GM18873 (cell line): Measurements from ENCODE around the gene KRTAP15-1.

Experiments used
- ATAC-seq: cut with Tn5 transposase; IDR thresholded peaks from one replicate; pipeline ENCODE4 v1.9.1; 2021; ENCODE audit warnings: mild to moderate bottlenecking, moderate library complexity, moderate number of reproducible peaks; ENCODE audit not compliant: unreplicated experiment, low FRiP score

KRTAP15-1 gene, protein sequence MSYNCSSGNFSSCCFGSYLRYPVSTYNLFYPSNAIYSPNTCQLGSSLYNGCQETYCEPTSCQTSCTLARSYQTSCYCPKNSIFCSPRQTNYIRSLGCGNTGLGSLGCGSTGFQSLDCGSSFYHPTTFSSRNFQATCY

DNA sequence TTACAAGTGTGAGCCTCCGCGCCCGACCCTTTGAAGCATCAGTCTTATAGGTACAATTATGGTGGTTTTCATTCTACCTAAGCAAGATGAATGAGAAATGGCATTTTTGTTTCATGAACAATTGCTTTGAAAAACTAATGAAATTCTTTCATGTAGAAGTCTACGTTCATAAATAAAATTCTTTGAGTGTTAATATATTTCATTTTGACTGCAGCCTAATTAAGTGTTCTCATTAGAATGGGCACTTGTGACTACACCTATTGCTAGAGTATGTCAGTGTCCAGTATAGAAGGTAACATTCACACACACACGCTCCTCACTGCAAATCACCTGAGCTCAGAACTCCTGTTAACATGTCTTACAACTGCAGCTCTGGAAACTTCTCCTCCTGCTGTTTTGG lies at the start of gene KRTAP15-1:
KRTAP15-1 (plus strand) TSS at position 301 of the 400 bp plus-strand sequence; CDS start at position 354, 53 bp downstream.
- no peak for ATAC-seq

DNA sequence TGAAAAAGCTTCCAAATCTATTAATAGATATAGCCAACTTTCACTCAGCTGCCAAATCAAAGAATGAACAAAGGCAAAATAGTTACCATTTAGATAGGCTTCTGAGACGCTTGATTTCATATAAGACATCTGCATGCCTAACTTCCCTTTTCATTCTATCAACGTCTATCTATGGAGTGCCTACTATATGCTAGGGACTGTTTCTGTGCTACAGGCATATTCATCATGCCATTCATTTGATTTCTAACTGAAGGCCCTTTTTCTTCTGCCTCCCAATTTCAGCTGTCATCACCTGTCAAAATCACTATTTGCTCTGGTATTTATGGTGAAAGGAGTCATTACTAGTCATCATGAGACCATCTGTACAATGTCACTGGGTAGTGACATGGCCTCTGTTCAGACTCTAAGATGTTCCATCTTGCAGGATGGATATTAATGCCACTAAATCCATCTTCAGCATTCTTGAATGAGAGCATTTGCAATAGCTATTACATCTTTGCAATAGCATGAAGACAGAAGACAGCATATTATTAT lies 48.5 kb upstream of the KRTAP15-1 start:
- no peak for ATAC-seq

DNA sequence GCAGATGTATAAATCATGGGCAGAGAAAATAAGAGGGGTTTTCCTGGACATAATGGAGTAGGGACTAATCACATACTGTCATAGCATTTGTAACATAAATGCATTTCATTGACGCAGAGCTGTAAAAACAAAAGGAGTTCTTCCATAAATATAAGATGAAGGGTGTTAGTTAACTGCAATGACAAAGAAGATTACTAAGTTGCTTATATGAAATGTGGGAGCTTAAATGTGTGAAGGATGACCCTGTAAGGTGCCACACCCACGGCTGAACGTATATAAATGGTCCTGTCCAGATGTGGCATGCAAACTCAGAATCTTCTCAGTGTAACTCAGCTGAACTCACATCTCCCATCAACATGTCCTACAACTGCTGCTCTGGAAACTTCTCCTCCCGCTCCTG lies 44.3 kb upstream of the KRTAP15-1 start, which contains the start of gene KRTAP13-1:
KRTAP13-1 (plus strand) TSS at position 301 of the 400 bp plus-strand sequence; CDS start at position 357, 56 bp downstream.
- no peak for ATAC-seq

DNA sequence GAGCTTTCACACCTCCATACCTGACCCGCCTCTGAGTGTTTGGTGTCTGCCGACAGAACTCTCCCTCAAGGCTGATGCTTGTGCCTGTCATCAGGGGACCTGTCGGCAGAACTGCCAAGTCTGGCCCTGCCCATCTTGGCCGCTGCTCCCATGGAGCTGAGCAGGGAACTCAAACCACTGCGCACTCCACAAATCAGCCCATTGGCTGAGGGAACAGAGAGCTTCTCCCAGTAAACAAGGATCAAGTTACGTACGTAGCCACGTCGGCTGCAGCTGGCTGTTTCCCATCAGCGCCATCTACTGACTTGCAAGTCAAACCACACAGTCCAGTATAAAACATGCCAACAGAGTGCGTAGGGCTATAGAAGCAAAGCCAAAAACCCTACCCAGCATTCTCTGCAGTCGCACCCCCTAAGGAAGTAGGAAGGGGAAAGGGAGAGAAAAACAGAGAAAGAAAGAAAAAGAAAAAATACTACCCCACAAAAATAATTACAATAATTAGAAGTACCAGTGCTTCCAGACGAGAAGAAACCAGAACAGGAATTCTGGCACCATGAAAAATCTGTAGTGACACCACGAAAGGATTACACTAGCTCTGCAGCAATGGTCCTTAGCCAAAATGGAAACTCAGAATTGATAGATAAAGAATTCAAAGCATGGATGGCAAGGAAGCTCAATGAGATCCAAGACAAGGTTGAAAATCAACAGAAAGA lies 31.1 kb upstream of the KRTAP15-1 start:
- no peak for ATAC-seq

- no peak for ATAC-seq
Observed at GRCh38 chr21:30415993-30416392, 24.1 kb upstream of the KRTAP15-1 start.

DNA sequence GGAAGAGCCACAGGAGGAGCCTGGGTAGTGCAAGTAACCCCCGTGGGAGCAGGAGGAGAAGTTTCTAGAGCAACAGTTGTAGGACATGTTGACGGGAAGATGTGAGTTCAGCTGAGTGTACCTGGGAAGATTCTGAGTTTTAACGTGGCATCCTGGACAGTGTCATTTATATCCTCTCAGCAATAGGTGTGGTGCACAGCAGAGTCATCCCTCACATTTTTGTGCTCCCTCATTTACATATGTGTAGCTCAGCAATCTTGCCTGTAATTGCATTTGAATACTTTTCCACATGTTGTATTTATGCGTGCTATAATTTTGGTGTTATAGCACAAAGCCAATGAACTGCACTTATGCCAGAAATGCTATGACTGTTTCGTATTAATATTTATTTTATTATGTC lies 14.2 kb upstream of the KRTAP15-1 start, which contains the start of gene KRTAP13-3:
KRTAP13-3 (minus strand) TSS at position 101 of the 400 bp plus-strand sequence; CDS start at position 87, 14 bp downstream.
- no peak for ATAC-seq

DNA sequence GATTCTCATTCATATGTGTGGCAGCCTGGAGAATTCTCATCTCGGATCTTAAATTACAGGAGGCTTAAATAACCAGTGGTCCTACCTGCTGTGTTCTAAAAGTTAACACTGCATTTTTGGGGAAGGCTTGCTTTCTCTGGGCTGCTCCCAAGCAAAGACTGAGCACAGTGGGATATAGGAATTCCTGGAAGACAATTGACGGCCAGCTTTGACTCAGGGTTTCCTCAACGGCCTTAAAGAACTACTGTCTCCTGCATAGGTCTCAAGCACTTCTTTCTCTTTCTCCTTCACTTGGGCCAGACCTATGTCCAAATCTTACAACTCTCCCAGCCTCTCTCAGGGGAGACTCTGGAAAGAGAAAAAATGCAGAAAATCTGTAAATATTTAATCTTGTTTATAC lies 13.3 kb upstream of the KRTAP15-1 start:
- no peak for ATAC-seq

- ATAC-seq: no peak
Observed at GRCh38 chr21:30430170-30430655, 9.9 kb upstream of the KRTAP15-1 start, which contains the start of gene KRTAP13-4. TSS of gene KRTAP13-4 (plus strand) at chr21:30430220. CDS start at chr21:30430276, 56 bp downstream.

DNA sequence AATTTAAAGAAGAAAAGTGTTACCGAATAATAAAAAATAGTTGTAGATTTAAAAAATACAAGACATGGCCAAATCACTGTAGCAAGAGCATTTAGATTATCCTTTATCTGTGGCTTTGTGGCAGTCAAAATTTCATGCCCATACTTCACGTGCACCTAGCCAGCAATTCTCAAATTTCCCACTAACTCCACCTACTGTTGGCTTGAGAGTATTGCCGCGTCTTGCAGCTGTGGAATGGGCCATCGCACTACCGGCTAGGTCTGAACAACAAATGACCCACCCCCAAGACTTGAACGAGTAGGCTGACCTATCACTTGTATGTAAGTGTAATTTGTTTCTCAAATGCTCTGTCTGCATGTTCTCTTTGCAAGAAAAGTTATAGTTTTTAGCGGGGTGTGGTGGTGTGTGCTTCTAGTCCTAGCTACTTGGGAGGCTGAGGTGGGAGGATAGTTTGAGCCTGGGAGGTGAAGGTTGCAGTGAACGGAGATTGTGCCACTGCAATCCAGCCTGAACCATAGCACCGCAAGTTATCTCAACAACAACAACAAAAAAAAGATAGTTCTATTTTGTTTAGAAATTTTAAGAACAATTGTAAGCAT lies 5.9 kb upstream of the KRTAP15-1 start:
- no peak for ATAC-seq

GRCh38 chr21:30437010-30437565 lies 3.0 kb upstream of the KRTAP15-1 start:
- ATAC-seq: no peak

DNA sequence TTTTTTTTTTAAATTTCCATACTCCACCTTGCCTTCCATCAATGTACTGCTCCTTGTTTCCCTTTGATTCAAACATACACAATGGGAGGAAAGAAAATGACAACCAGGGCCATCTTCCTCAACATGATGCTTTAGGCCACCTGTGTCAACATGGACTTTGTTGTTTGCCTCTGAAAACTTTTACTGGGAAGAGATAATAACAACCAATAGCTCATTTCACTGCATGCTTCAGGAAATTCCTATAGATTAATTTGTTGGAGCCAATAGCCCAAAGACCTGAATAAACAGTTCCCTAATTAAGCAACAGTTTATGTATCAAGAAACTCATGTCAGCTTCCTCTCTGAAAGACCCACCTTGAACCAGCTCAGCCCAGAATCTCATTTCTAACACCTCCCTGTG lies 3.2 kb downstream of the KRTAP15-1 start:
- ATAC-seq: no peak

DNA sequence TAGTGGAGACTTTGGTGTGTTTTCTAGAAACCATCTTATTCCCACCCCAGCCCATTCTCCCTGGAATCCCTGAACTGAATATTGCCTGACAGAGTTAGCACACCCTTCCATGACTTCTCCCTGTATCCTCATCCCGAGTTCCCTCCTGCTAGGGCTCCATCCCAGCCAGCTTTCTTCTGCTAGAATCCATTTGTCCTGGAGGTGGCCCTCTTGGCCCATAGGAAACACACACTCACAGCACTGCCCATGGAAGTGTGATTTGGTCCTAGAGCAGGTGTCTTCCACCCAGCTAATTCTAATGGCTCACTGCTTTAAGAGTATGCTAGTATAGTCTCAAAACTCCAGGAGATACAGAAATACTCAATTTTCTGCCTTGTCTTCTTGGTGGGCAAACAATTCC lies 4.1 kb downstream of the KRTAP15-1 start:
- ATAC-seq: no peak

DNA sequence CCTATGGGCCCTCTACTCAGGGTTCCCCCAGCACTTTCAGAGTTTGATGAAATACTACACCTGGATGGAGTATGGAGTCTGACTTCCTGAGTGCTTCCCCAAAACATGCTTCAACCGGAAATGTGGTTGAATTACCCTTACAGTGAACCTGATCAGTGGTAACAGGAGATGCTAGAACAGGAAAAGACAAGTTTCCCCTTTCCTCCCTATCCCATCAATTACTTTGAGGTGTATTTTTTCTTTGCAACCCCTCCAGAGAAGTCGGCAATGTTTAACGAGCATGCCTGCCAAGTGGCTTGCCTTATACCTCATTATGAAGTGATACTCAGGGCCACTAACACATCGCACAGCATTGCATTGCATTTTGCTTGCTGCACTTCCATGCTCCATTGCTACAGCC lies 7.0 kb downstream of the KRTAP15-1 start:
- ATAC-seq: no peak

- no peak for ATAC-seq
Observed at GRCh38 chr21:30448514-30448913, 8.4 kb downstream of the KRTAP15-1 start.

DNA sequence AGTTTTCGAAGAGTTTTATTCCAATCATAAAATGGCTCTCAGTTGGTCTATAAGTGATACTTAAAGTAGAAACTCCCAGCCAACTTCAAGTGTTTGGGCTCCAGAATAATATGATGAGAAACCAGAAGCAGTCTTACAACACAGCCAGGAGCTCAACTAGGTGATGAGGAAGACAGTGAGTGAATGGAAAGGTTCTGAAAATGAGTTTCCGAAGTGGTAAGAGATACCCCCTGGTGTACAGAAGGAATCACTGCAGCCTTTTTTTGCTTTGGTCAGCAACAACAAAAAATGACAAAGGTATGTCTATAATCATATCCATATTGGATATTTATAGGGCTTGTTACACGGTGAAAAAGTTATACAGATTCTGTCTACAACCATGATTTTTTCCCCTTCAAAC lies 23.6 kb downstream of the KRTAP15-1 start:
- no peak for ATAC-seq

DNA sequence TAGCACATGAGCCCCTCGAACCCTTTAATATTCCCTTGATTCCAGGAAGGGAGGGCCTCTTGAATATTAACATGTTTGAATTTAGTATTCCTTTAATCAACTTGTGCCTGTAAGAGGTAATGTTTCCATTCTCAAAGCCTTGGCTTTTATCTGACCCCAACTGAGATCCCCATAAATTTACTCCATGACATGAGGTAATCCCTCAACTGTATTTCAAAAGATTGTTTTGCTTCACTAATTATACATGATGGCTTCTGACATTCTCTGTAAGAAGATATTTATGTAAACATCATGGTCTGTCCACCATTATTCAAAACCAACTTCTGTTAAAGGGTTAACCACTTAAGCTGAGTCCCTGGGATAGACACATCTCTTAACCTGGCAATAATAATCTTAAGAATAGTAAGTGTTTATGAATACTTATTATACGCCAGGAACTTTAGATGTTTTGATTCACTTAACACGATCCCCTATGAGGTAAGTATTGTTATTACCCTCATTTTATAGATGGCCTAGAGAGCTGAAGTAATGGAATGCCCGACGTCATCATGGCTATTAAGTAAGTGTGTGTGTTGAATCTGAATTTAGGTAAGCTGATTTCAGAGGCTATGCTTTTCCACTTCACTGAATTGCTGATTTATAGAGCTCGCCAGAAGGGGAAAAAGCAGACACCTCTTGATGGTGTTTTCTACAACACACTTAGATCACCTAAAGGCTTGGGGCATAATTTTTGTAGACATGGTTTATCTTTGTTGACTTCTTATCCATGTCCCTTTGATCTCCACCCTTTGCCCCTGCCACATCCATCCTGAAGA lies 29.0 kb downstream of the KRTAP15-1 start:
- no peak for ATAC-seq

GRCh38 chr21:30478004-30478403 lies 37.9 kb downstream of the KRTAP15-1 start:
- no peak for ATAC-seq

GRCh38 chr21:30479259-30479658 lies 39.2 kb downstream of the KRTAP15-1 start:
- no peak for ATAC-seq

DNA sequence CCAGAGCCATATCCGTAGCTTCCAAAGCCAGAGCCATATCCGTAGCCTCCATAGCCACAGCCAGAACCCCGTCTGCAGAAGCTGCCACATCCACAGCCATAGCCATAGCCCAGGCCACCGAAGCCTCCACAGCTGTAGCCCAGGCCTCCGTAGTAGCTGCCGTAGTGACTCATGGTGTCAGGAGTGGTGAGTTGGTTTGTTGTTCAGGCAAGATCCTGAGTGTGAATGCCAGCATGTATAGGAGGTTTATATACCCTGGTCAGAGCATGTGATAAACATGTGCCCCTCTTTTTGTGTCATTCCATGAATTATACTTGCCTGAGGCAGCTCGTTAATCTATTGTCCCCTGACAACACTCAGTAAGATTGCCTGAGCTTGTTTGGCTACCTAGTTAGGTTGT lies 40.1 kb downstream of the KRTAP15-1 start, which contains the start of gene KRTAP19-1:
KRTAP19-1 (minus strand) TSS at position 223 of the 400 bp plus-strand sequence; CDS start at position 173, 50 bp downstream.
- ATAC-seq: no peak

DNA sequence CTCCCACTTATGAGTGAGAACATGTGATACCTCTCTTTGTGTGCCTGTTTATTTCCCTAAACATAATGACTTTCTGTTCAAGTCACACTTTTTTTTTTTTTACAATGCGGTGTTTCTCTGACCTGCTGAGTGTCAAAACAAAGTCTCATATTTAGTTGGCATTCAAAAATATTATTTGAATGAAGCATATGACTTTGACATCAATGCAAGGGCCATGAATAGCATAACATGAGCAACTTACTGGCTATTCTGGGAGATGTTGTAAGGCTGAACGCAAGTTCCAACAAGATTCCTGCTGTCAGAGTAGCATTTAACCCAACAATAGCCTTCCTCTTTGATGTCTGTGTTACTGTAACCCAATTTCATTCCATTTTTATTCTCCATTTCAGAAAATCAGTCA lies 42.1 kb downstream of the KRTAP15-1 start:
- no peak for ATAC-seq
